ENCODE data around the gene ANTXR2.

Gene ANTXR2

DNA sequence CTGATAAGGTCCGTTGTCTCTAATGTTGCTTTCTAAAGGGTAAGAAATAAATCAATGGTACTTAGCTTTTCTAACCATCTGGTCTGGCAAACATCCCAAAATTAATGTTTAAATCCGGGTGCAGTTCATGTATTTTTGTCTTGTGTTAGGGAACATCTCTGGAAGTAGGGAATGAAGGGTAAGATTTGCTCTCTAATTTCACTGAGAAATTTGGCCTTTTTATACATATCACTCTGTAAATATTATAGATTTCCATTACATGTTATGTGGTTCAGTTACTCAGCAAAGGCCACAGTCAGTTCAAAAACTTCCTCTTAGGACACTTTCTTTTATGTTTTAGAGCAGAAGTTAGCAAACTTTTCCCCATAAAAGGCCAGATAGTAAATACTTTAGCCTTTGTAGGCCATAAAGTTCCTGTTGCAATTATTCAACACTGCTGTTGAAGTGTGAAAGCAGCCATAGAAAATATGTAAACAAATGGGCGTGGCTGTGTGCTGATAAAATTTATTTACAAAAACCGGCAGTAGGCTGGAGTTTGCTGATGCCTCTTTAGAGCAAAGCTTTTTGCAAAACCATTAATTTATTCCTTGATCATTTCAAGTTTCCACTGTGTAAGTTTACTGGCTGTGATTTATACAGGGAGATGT is 218.1 kb downstream of the ANTXR2 start:
- DNase-seq: no peak

GRCh38 chr4:79852305-79852730 is 220.7 kb downstream of the ANTXR2 start:
- DNase-seq: no peak

- DNase-seq: no peak
Measured at GRCh38 chr4:79851625-79852304, 221.3 kb downstream of the ANTXR2 start.

All from stimulated activated CD4-positive, alpha-beta T cell treated with anti-CD3 and anti-CD28 coated beads, Interleukin-15, amount 100 ng/mL, for 24 hours (primary cell).